ENCODE measurements around the gene GPER1.
"Not testable (repeated sequence)": the region's sequence is repeated elsewhere in the genome, so short reads cannot be mapped to it uniquely, and the experiment has no call there.

DNA sequence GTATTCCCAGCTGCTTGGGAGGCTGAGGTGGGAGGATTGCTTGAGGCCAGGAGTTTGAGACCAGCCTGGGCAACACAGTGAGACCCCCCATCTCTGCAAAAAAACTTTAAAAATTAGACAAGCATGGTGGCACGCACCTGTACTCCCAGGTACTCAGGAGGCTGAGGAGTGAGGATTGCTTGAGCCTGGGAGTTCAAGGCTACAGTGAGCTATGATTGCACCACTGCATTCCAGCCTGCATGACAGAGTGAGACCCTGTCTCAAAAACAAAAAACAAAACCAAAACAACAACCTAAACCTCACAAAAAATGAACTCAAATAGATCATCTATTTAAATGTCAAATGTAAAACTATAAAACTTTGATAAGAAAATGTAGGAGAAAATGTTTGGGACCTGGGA lies 47.7 kb upstream of the GPER1 start:
- not testable (repeated sequence) for TF ChIP-seq EZH2 (IDR thresholded peaks at IDR 0.05; ENCODE audit: low read length); CTCF (optimal IDR thresholded peaks at IDR 0.05 in 1 of 3, IDR thresholded peaks at IDR 0.05 in 1 of 3, conservative IDR thresholded peaks at IDR 0.05 in 1 of 3; ENCODE audit: extremely low read depth in 1 of 3, insufficient read depth in 2 of 3, low read length in 3 of 3)
